HCEC 1CT (cell line): ENCODE data around the gene KCTD17.

Source experiments
- DNase-seq: peaks from one replicate; pipeline ENCODE4 v3.0.0-alpha.2; 2017

The KCTD17 gene

DNA sequence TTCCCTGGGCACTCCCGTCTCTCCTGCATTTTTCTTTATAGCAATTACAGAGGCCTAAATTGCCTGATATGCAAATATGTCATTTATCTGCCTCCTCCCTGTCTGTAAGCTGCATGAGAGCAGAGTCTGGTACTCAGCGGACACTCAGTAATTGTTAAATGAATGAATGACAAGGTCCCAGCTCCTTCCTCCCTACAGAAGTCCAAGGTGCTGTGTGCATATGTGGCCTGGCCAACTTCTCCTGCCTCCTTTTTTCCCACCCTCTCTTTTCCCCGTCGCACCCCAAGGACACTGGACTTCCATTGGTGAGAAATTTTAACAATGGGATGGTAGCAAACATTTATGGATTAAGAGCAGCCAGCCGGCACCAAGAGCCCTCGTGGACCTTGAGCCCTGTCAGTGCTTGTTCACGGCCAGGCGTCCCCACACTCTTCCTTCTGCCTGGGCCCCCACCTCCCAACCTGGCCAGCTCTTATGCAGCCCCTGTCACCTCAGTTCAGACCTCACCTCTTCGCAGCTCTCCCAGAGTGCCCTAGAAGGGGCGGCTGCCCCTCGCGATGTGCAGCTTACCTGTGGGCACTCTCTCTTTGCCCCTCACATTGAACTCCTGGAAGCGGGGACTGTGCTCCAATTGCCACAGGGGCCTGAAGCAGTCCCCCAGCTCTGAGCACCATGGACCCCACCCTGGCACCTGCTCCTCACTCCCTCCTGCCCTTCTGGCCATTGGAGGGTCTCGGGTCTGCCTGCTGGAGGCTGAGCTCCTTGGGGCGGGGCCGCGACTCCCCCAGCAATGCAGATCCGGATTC lies 56.5 kb downstream of the KCTD17 start:
- DNase-seq: no peak

DNA sequence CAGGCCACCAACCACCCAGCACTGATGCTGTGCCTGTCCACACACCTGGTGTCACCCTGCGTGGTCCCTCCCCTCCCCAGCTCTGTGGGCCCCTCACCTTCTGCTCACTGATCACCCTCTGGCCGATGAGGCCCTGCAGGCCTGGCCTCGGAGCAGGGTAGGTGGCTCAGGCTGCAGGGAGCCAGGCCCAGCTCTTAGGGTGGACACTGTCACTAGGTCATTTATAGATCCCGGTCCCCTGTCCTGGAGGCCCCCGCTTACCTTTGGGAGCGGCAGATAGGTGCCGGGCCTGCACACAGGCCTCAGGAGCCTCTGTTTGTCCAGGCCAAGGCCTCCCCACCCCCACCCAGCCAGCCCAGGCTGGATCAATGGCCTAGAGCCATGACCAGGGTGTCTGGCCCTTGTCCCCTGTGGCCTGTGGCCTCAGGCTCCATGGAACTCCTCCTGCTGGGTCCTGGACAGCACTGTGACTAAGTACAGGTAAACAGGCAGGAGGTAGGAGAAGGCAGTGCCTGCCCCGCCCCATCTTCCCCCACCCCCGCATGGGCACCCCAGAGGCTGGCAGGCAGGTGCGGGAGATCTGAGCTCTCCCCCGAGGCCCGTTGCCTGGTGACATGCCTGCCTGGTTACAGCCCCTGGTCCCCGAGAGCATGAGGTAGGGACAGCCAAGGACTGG lies 57.8 kb downstream of the KCTD17 start, which contains the start of gene TMPRSS6:
Gene TMPRSS6 (minus strand): TSS at position 472 of the 676 bp plus-strand sequence. CDS start 6,296 bp downstream, outside the sequence.
- no peak for DNase-seq

DNA sequence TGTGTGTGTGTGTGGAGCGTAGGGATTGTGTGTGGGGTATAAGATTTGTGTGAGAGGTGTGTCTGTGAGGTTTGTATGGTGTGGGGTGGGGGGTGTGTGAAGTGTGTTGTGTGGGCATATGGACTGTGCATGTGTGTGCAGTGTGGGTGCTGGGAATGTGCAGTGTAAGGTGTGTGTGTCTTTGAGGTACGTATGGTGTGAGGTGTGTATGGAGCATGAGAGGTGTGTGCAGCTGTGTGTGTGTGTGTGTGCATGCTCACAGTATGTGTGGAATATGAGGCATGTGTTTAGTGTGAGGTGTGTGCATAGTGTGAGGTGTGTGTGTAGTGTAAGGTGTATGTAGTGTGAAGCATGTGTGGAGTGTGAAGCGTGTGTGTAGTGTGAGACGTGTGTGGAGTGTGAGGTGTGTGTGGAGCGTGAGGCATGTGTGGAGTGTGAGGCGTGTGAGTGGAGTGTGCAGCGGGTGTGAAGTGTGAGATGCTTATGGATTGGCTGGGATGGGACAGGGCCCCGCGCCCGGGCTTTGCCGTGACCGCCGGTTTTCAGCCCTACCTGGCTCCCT lies 59.7 kb downstream of the KCTD17 start:
- DNase-seq: no peak

DNA sequence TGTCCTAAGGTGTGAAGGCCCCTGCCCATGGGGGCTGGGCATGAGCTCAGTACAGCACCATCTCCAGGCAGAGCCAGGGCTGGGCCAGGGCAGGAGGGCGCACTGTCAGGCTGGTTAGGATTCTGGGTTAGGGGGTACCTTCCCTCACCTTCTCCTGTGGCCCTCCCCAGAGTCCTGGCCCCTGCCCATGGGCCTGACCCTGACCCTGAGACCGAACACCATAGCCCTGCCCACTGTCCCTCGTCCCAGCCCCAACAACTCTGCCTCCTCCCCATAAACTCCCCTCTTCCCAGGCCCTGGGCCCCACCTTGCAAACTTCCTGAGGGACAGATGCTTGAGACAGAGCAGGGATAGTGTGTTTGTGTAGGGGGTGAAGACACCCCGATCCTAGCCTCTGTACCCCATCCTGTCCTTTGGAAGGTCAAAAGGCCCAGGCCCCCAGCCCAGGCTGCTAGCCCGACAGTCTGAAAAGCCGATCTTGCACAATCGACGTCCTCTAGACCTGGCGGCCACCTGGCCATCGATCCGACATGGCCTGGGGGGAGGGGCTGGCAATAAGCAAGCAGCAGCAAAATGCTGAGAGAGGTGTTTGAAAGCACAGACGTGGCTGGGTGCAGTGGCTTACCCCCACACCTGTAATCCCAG lies 60.7 kb downstream of the KCTD17 start:
- DNase-seq: no peak
